Right lobe of liver (tissue), 6 donors: Measurements from ENCODE around the gene MORC2. TPM values are rescaled to one million over a fixed set of nuclear protein-coding genes. Genes with fewer than 3 reads are reported as not detected.

Experiments
- ATAC-seq, 4 donors: fragments of 200-7000 bp; cut with Tn5 transposase; one replicate each; pipeline ENCODE4 v1.9.1; 2020; ENCODE audit warnings: mild to moderate bottlenecking in 4 of 4, moderate library complexity in 4 of 4
- DNase-seq, 3 donors: peaks; one replicate each; pipeline ENCODE4 v3.0.0-alpha.2; 2020
- H3K27ac ChIP-seq, 3 donors: fragments of 200-600 bp; one replicate each; pipeline ENCODE4 v1.8.0; 2022
- H3K27me3 ChIP-seq, 2 donors: fragments of 200-600 bp; one replicate each; pipeline ENCODE4 v1.8.0; 2022
- H3K36me3 ChIP-seq, 4 donors: fragments of 200-600 bp; sonication (generic) in 1 of 4; one replicate each; pipeline versions ENCODE4 v1.5.1 to v1.8.0; 2017 to 2022; ENCODE audit warnings: control low read depth in 1 of 4
- H3K4me1 ChIP-seq, 4 donors: fragments of 200-600 bp; sonication (generic) in 1 of 4; one replicate each; pipeline versions ENCODE4 v1.5.1 to v1.8.0; 2017 to 2022; ENCODE audit warnings: control low read depth in 1 of 4
- H3K4me3 ChIP-seq, 3 donors: fragments of 200-600 bp; one replicate each; pipeline ENCODE4 v1.8.0; 2022
- H3K9me3 ChIP-seq, 4 donors: fragments of 200-600 bp; sonication (generic) in 1 of 4; one replicate each; pipeline versions ENCODE4 v1.5.1 to v1.8.0; 2017 to 2022; ENCODE audit warnings: control low read depth in 1 of 4
- POLR2A ChIP-seq: fragments of 450-650 bp; IDR thresholded peaks from one replicate; pipeline ENCODE4 v1.6.1; 2017; ENCODE audit warnings: antibody characterized with exemption, mild to moderate bottlenecking
- WGBS: methylation state at CpG from one replicate; pipeline ENCODE4 v1.1.6; 2018; ENCODE audit warnings: low coverage, low lambda C conversion rate; ENCODE audit not compliant: insufficient coverage; ENCODE audit errors: missing lambda C conversion rate; 5-methylcytosine and 5-hydroxymethylcytosine counted together
- intact Hi-C, 2 donors: fragments of 100-400 bp; cut with DNase I; formaldehyde crosslinking; loops; one replicate each; pipeline versions ENCODE4 v1.11.2 to v1.14.1; 2022
- total RNA-seq, 6 experiments: library from RNA; depleted of rRNA in 2 of 6; stranded (reverse); fragments of >200 nt in 2 of 6; fragmentation: NEBNext Ultra II Directional in 3 of 6; extraction: Animal tissue kit (Norgen Biotek cat#: 25700) in 3 of 6; gene quantifications; one replicate each; pipeline versions ENCODE4 v1.1.0 to v1.2.4, GENCODE V29; 2016 to 2023
- TF ChIP-seq, protein P1 (sequence below), 4 donors: fragments of 200-600 bp in 3 of 4; fragments of 450-650 bp in 1 of 4; IDR thresholded peaks; one replicate each; pipeline versions ENCODE4 v1.5.1 to v1.8.0; 2016 to 2022; ENCODE audit warnings: antibody characterized with exemption in 4 of 4, mild to moderate bottlenecking in 2 of 4
- donor health status: DM: no; HTN: yes; CAD: no.
- donor health status: DM: no; HTN: no; CAD: no.
- donor health status: DM: no; HTN: no; CAD: no.
- donor health status: DM: no; HTN: yes; CAD: no.
- donor health status: DM: no; HTN: yes; CAD: no.

Gene MORC2
- total RNA-seq, 6 experiments from 2014 or later = 7.0 to 15.6 (median 10.8) TPM

- H3K4me1 ChIP-seq = no peaks in the 10 kb centered on the region
Observed at GRCh38 chr22:30945653-30946052, 22.9 kb downstream of the MORC2 start.

DNA sequence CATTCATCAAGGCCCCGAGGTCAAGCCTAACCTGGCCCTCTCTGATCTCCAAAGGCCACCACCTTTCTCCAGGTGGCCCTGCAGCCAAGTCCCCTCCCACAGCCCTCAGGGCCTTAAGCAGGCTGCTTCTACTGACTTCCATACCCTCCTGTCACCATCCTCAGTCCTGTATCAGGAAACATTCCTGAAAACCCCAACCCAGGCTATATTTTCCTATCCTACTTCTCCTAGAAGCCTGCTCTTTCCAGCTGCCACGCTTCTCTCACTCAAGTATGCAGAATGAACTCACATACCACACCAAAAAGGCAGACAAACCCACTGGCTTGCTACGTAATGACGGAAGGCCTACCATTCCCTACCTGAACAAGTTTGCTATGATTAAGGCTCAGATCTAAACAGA is 23.6 kb downstream of the MORC2 start:
- WGBS = 100% methylated on average over 3 of the region's 4 CpGs
- TF ChIP-seq POLR2A = no peak
- H3K4me1 ChIP-seq = no peaks in the 10 kb centered on the region
- H3K27me3 ChIP-seq = no peaks in the 10 kb centered on the region
- peaks cover 26 to 97% (median 49%) of the 10 kb centered on the region in 4 donors for H3K36me3 ChIP-seq
- H3K27ac ChIP-seq = no peak overlapping the region
- no peak overlapping the region for H3K4me3 ChIP-seq
- no peaks in the 10 kb centered on the region for H3K9me3 ChIP-seq
- DNase-seq (no peak), ATAC-seq (no peak)
- intact Hi-C loops = loop anchor here (5.0 to 10.0 kb wide), 2 partner anchors 142 to 290 kb away; no protein-coding TSS in a partner anchor

More at GRCh38 chr22:30945653-30946052, 22.9 kb downstream of the MORC2 start:
- H3K27me3 ChIP-seq = no peaks in the 10 kb centered on the region
- 94% methylated on average over 2 of the region's 2 CpGs for WGBS
- TF ChIP-seq, protein P1, sequence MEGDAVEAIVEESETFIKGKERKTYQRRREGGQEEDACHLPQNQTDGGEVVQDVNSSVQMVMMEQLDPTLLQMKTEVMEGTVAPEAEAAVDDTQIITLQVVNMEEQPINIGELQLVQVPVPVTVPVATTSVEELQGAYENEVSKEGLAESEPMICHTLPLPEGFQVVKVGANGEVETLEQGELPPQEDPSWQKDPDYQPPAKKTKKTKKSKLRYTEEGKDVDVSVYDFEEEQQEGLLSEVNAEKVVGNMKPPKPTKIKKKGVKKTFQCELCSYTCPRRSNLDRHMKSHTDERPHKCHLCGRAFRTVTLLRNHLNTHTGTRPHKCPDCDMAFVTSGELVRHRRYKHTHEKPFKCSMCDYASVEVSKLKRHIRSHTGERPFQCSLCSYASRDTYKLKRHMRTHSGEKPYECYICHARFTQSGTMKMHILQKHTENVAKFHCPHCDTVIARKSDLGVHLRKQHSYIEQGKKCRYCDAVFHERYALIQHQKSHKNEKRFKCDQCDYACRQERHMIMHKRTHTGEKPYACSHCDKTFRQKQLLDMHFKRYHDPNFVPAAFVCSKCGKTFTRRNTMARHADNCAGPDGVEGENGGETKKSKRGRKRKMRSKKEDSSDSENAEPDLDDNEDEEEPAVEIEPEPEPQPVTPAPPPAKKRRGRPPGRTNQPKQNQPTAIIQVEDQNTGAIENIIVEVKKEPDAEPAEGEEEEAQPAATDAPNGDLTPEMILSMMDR (IDR thresholded peaks at IDR 0.05) = no peak
- TF ChIP-seq POLR2A = no peak
- intact Hi-C loops = loop anchor here (5.0 to 10.0 kb wide), 2 partner anchors 142 to 289 kb away; no protein-coding TSS in a partner anchor
- H3K27ac ChIP-seq = no peak overlapping the region
- peaks cover 22 to 93% (median 47%) of the 10 kb centered on the region in 4 donors for H3K36me3 ChIP-seq
- ATAC-seq = no peak
- no peaks in the 10 kb centered on the region for H3K9me3 ChIP-seq
- no peak overlapping the region for H3K4me3 ChIP-seq
- no peak for DNase-seq

- Histone ChIP-seq H3K9me3 (no peaks in the 10 kb centered on the region), H3K4me1 (no peaks in the 10 kb centered on the region), H3K27me3 (no peaks in the 10 kb centered on the region), H3K27ac (no peak overlapping the region), H3K4me3 (no peak overlapping the region), H3K36me3 (peaks cover 21 to 96% (median 47%) of the 10 kb centered on the region in 4 donors)
- DNase-seq (peak in 1 of 3 donors; percentile 27), ATAC-seq (no peak)
- TF ChIP-seq, protein P1 (IDR thresholded peaks at IDR 0.05) = no peak
- TF ChIP-seq POLR2A = no peak
- intact Hi-C loops = loop anchor here in 1 of 2 donors (10.0 kb wide), 1 partner anchor 291 kb away; no protein-coding TSS in a partner anchor
- WGBS = 57% methylated on average over 2 of the region's 3 CpGs
Observed at GRCh38 chr22:30943368-30943767, 25.2 kb downstream of the MORC2 start.

DNA sequence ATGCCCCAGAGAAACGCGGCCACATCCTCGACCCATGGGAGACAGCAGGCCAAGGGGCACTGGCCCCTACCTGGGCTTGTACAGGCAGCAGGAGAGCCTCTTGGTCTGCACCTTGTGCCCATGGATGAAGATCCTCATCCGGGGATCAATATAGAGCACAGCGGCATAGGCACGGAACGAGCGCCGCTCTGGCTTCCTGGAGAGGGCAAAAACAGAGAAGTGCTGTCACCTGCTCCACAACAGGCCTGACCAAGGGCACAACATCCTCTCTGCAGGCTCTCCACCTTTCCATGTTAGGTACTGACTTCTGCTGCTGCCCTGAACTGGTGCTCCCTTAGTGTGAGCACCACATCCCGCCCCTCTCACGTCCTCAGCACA is 27.2 kb downstream of the MORC2 start:
- WGBS = no CpG with 5 or more reads among the region's 11 CpGs
- Histone ChIP-seq H3K27me3 (no peaks in the 10 kb centered on the region), H3K4me3 (no peak overlapping the region), H3K4me1 (no peaks in the 10 kb centered on the region), H3K36me3 (peaks cover 21 to 97% (median 58%) of the 10 kb centered on the region in 4 donors), H3K9me3 (no peaks in the 10 kb centered on the region), H3K27ac (no peak overlapping the region)
- ATAC-seq = no peak
- intact Hi-C loops = loop anchor here in 1 of 2 donors (10.0 kb wide), 1 partner anchor 293 kb away; no protein-coding TSS in a partner anchor
- DNase-seq = no peak
- no peak for TF ChIP-seq POLR2A
- TF ChIP-seq, protein P1 (IDR thresholded peaks at IDR 0.05) = no peak

GRCh38 chr22:30940685-30941362 is 27.8 kb downstream of the MORC2 start:
- H3K9me3 ChIP-seq = no peaks in the 10 kb centered on the region
- DNase-seq (no peak), ATAC-seq (no peak)
- no peak overlapping the region for H3K4me3 ChIP-seq
- WGBS = 80% methylated on average over 3 of the region's 7 CpGs
- H3K27me3 ChIP-seq = no peaks in the 10 kb centered on the region
- TF ChIP-seq, protein P1 (IDR thresholded peaks at IDR 0.05) = no peak
- TF ChIP-seq POLR2A = no peak
- no peaks in the 10 kb centered on the region for H3K4me1 ChIP-seq
- no peak overlapping the region for H3K27ac ChIP-seq
- intact Hi-C loops = loop anchor here in 1 of 2 donors (10.0 kb wide), 1 partner anchor 294 kb away; no protein-coding TSS in a partner anchor
- peaks cover 20 to 97% (median 59%) of the 10 kb centered on the region in 4 donors for H3K36me3 ChIP-seq
